Mesenchymal stem cell (in vitro differentiated cells and primary cell): ENCODE data around the gene CHN2.
A peak's percentile ranks its signal among the peaks of the same experiment; 100 is the strongest.

ENCODE experiments used
- DNase-seq: peaks from one replicate; pipeline ENCODE4 v3.0.0-alpha.2; 2013
- H2AFZ ChIP-seq: one replicate; pipeline ENCODE4 v1.6.1; 2013; ENCODE audit warnings: low read depth, mild to moderate bottlenecking, control low read depth, inconsistent platforms, low read length, moderate library complexity
- H2AK5ac ChIP-seq: 2 replicates; pipeline ENCODE4 v1.6.1; 2013; ENCODE audit warnings: low read length, moderate library complexity, mild to moderate bottlenecking, inconsistent platforms; ENCODE audit not compliant: severe bottlenecking
- H2BK120ac ChIP-seq: one replicate; pipeline ENCODE4 v1.6.1; 2013; ENCODE audit warnings: low read depth, mild to moderate bottlenecking, inconsistent platforms, low read length, moderate library complexity
- H2BK12ac ChIP-seq, 2 experiments: one replicate each; pipeline ENCODE4 v1.6.1; 2013; ENCODE audit warnings: inconsistent platforms in 2 of 2, low read length in 2 of 2, mild to moderate bottlenecking in 2 of 2, moderate library complexity in 2 of 2, control low read depth in 1 of 2
- H2BK15ac ChIP-seq: one replicate; pipeline ENCODE4 v1.6.1; 2013; ENCODE audit warnings: mild to moderate bottlenecking, low read depth, inconsistent platforms; ENCODE audit not compliant: poor library complexity, severe bottlenecking
- H2BK5ac ChIP-seq: 2 replicates; pipeline ENCODE4 v1.6.1; 2013; ENCODE audit warnings: low read depth, mild to moderate bottlenecking, low read length, control low read depth, inconsistent platforms; ENCODE audit not compliant: poor library complexity, severe bottlenecking
- H3K14ac ChIP-seq, 2 experiments: one replicate each; pipeline ENCODE4 v1.6.1; 2013; ENCODE audit warnings: inconsistent platforms in 2 of 2, low read length in 2 of 2, control low read depth in 1 of 2, mild to moderate bottlenecking in 1 of 2, moderate library complexity in 1 of 2
- H3K18ac ChIP-seq, 2 experiments: one replicate each; pipeline ENCODE4 v1.6.1; 2013; ENCODE audit warnings: inconsistent platforms in 2 of 2, low read length in 2 of 2, control low read depth in 1 of 2, low read depth in 1 of 2, mild to moderate bottlenecking in 1 of 2
- H3K23ac ChIP-seq, 2 experiments: one replicate each; pipeline ENCODE4 v1.6.1; 2013; ENCODE audit warnings: inconsistent platforms in 2 of 2, low read length in 2 of 2, mild to moderate bottlenecking in 2 of 2, moderate library complexity in 2 of 2, control low read depth in 1 of 2
- H3K27ac ChIP-seq: 2 replicates; pipeline ENCODE4 v1.5.1; 2013; ENCODE audit warnings: mild to moderate bottlenecking, moderate library complexity, low read length, control low read depth, inconsistent platforms; ENCODE audit not compliant: poor library complexity, severe bottlenecking
- H3K27me3 ChIP-seq, 2 experiments: 2 replicates each; pipeline versions ENCODE4 v1.6.1 to v1.7.0; 2013; ENCODE audit warnings: low read length in 2 of 2, mild to moderate bottlenecking in 2 of 2, moderate library complexity in 2 of 2, control low read depth in 1 of 2, inconsistent platforms in 1 of 2; ENCODE audit not compliant: control insufficient read depth in 1 of 2, insufficient read depth in 1 of 2
- H3K36me3 ChIP-seq, 2 experiments: 2 replicates each; pipeline versions ENCODE4 v1.6.1 to v1.7.0; 2013; ENCODE audit warnings: low read length in 2 of 2, control low read depth in 1 of 2, inconsistent platforms in 1 of 2, low read depth in 1 of 2, mild to moderate bottlenecking in 1 of 2; ENCODE audit not compliant: insufficient read depth in 2 of 2, control insufficient read depth in 1 of 2
- H3K4ac ChIP-seq, 2 experiments: one replicate each; pipeline ENCODE4 v1.6.1; 2013; ENCODE audit warnings: inconsistent platforms in 2 of 2, low read length in 2 of 2, mild to moderate bottlenecking in 2 of 2, moderate library complexity in 2 of 2, control low read depth in 1 of 2, low read depth in 1 of 2
- H3K4me1 ChIP-seq: 2 replicates; pipeline ENCODE4 v1.6.1; 2013; ENCODE audit warnings: low read depth, low read length, control low read depth; ENCODE audit not compliant: control insufficient read depth, insufficient read depth
- H3K4me2 ChIP-seq: 2 replicates; pipeline ENCODE4 v1.6.1; 2013; ENCODE audit warnings: low read length, mild to moderate bottlenecking, inconsistent platforms; ENCODE audit not compliant: poor library complexity, severe bottlenecking
- H3K4me3 ChIP-seq, 2 experiments: 2 replicates each; pipeline versions ENCODE4 v1.5.1 to v1.7.0; 2013; ENCODE audit warnings: low read length in 2 of 2, mild to moderate bottlenecking in 2 of 2, control low read depth in 1 of 2, low read depth in 1 of 2; ENCODE audit not compliant: insufficient read depth in 1 of 2
- H3K79me1 ChIP-seq: replicated peaks from 2 replicates; pipeline ENCODE4 v1.6.1; 2013; ENCODE audit warnings: mild to moderate bottlenecking, control low read depth, low read length, inconsistent platforms; ENCODE audit not compliant: poor library complexity, severe bottlenecking
- H3K9ac ChIP-seq: 2 replicates; pipeline ENCODE4 v1.7.0; 2013; ENCODE audit warnings: mild to moderate bottlenecking, low read length, moderate library complexity
- H3K9me3 ChIP-seq: 2 replicates; pipeline ENCODE4 v1.7.0; 2013; ENCODE audit warnings: mild to moderate bottlenecking, low read length; ENCODE audit not compliant: control insufficient read depth
- H4K8ac ChIP-seq: one replicate; pipeline ENCODE4 v1.6.1; 2013; ENCODE audit warnings: inconsistent platforms, mild to moderate bottlenecking, low read length, moderate library complexity
- H4K91ac ChIP-seq: one replicate; pipeline ENCODE4 v1.6.1; 2013; ENCODE audit warnings: mild to moderate bottlenecking, low read length, inconsistent platforms
- WGBS: methylation state at CpG from one replicate; pipeline ENCODE4 v1.1.7; 2013; ENCODE audit warnings: mixed read lengths; 5-methylcytosine and 5-hydroxymethylcytosine counted together

CHN2 gene

GRCh38 chr7:29216128-29216527 lies 21.6 kb downstream of the CHN2 start:
- Histone ChIP-seq H3K4me2 (no peak overlapping the region), H4K91ac (no peak overlapping the region), H3K27me3 (no peaks in the 10 kb centered on the region), H3K4ac (no peak overlapping the region), H3K18ac (no peak overlapping the region), H3K79me1 (no peaks in the 10 kb centered on the region), H2BK12ac (no peak overlapping the region), H3K9ac (no peak overlapping the region), H4K8ac (no peak overlapping the region), H2AK5ac (no peak overlapping the region), H2BK120ac (no peak overlapping the region), H3K9me3 (no peaks in the 10 kb centered on the region), H2BK5ac (no peak overlapping the region), H3K27ac (no peak overlapping the region), H3K4me3 (no peak overlapping the region), H3K23ac (no peak overlapping the region), H3K4me1 (no peaks in the 10 kb centered on the region), H3K36me3 (no peaks in the 10 kb centered on the region), H2AFZ (no peak overlapping the region), H2BK15ac (no peak overlapping the region), H3K14ac (no peak overlapping the region)
- DNase-seq = no peak
- 76% methylated on average over 1 of the region's 1 CpG for WGBS

DNA sequence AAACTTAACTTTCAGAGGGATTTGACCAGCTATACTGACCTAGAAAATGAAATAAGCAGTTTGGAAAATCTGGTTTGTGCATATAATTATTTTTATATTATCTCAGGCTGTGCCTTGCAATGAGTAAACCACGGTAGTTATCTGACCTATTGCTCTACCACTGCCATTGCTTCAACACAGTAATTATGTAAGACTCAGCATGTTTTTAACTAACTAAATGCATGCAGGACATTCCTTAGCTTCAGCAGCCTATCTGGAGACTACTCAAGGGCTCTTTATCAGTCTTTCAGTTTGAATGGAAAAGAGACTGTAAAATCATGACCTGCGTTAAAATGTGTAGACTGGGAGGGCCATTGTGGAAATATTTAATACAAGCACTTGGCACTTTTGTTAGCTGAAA lies 22.5 kb downstream of the CHN2 start:
- no peak overlapping the region for H2BK5ac ChIP-seq
- H4K91ac ChIP-seq = no peak overlapping the region
- no peak overlapping the region for H3K14ac ChIP-seq
- 45% methylated on average over 1 of the region's 2 CpGs for WGBS
- H2BK12ac ChIP-seq = no peak overlapping the region
- H3K4me2 ChIP-seq = no peak overlapping the region
- H3K4ac ChIP-seq = no peak overlapping the region
- no peak overlapping the region for H3K27ac ChIP-seq
- H3K4me1 ChIP-seq = no peaks in the 10 kb centered on the region
- no peaks in the 10 kb centered on the region for H3K27me3 ChIP-seq
- H2AFZ ChIP-seq = no peak overlapping the region
- no peak overlapping the region for H3K4me3 ChIP-seq
- no peak overlapping the region for H2BK120ac ChIP-seq
- H4K8ac ChIP-seq = no peak overlapping the region
- H3K9me3 ChIP-seq = no peaks in the 10 kb centered on the region
- no peaks in the 10 kb centered on the region for H3K36me3 ChIP-seq
- DNase-seq = peak; percentile 18
- H2BK15ac ChIP-seq = no peak overlapping the region
- H2AK5ac ChIP-seq = no peak overlapping the region
- no peak overlapping the region for H3K18ac ChIP-seq
- H3K9ac ChIP-seq = no peak overlapping the region
- no peaks in the 10 kb centered on the region for H3K79me1 ChIP-seq
- H3K23ac ChIP-seq = no peak overlapping the region

DNA sequence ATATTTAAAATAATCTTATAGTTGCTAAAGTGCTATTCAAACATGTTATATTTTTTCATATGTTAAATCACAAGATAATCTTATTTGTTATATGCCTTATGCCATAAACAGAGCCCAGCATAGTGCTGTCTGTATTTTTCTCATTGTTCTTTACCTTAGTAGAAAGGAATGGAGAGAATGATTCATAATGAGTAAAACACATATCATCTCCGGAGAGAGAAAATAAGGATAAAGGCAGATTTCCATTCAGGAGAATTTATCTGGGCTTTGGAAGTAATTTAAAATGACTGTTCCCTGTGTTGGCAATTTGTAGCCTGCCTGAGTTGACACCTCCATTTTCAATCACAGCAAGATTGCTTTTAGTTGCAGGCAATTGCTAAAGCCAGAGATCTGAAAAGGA lies 30.2 kb downstream of the CHN2 start:
- H2BK12ac ChIP-seq = no peak overlapping the region
- H3K14ac ChIP-seq = no peak overlapping the region
- H2BK5ac ChIP-seq = no peak overlapping the region
- H2BK15ac ChIP-seq = no peak overlapping the region
- H3K18ac ChIP-seq = no peak overlapping the region
- no peak overlapping the region for H3K9ac ChIP-seq
- no peak overlapping the region for H4K91ac ChIP-seq
- H3K36me3 ChIP-seq = no peaks in the 10 kb centered on the region
- no peaks in the 10 kb centered on the region for H3K9me3 ChIP-seq
- no peak overlapping the region for H2BK120ac ChIP-seq
- H4K8ac ChIP-seq = no peak overlapping the region
- no peak overlapping the region for H2AFZ ChIP-seq
- no CpG with 5 or more reads among the region's 1 CpG for WGBS
- H3K79me1 ChIP-seq = no peaks in the 10 kb centered on the region
- H3K4me2 ChIP-seq = no peak overlapping the region
- DNase-seq = no peak
- no peaks in the 10 kb centered on the region for H3K4me1 ChIP-seq
- H3K27ac ChIP-seq = no peak overlapping the region
- H3K4me3 ChIP-seq = no peak overlapping the region
- no peak overlapping the region for H3K23ac ChIP-seq
- no peak overlapping the region for H2AK5ac ChIP-seq
- H3K4ac ChIP-seq = no peak overlapping the region
- no peaks in the 10 kb centered on the region for H3K27me3 ChIP-seq

- Histone ChIP-seq H4K91ac (no peak overlapping the region), H3K18ac (no peak overlapping the region), H3K4me1 (no peaks in the 10 kb centered on the region), H3K36me3 (no peaks in the 10 kb centered on the region), H3K79me1 (no peaks in the 10 kb centered on the region), H2BK12ac (no peak overlapping the region), H3K4me3 (no peak overlapping the region), H3K9ac (no peak overlapping the region), H2BK120ac (no peak overlapping the region), H3K27me3 (no peaks in the 10 kb centered on the region), H3K4ac (no peak overlapping the region), H2BK5ac (no peak overlapping the region), H2AK5ac (no peak overlapping the region), H2BK15ac (no peak overlapping the region), H3K23ac (no peak overlapping the region), H4K8ac (no peak overlapping the region), H3K27ac (no peak overlapping the region), H3K9me3 (no peaks in the 10 kb centered on the region), H2AFZ (no peak overlapping the region), H3K4me2 (no peak overlapping the region), H3K14ac (no peak overlapping the region)
- WGBS = 95% methylated on average over 7 of the region's 11 CpGs
- no peak for DNase-seq
Observed at GRCh38 chr7:29228289-29229011, 33.9 kb downstream of the CHN2 start.
